GM18907 (cell line): ENCODE data around the gene PHF21A.
A peak's percentile ranks its signal among the peaks of the same experiment; 100 is the strongest.

Source experiments
- ATAC-seq: cut with Tn5 transposase; IDR thresholded peaks from one replicate; pipeline ENCODE4 v1.9.1; 2021; ENCODE audit warnings: mild to moderate bottlenecking, moderate library complexity; ENCODE audit not compliant: unreplicated experiment

PHF21A gene

GRCh38 chr11:45887587-45887986 is 233.7 kb downstream of the PHF21A start:
- ATAC-seq = no peak

GRCh38 chr11:45886816-45887520 is 234.3 kb downstream of the PHF21A start:
- ATAC-seq = no peak

GRCh38 chr11:45885921-45886721 is 235.1 kb downstream of the PHF21A start:
- ATAC-seq = no peak

GRCh38 chr11:45885274-45885920 is 235.9 kb downstream of the PHF21A start, which contains the start of gene MAPK8IP1:
TSS of gene MAPK8IP1 (plus strand) at chr11:45885651. CDS start at chr11:45885821, 170 bp downstream.
- ATAC-seq = peak; percentile 59

DNA sequence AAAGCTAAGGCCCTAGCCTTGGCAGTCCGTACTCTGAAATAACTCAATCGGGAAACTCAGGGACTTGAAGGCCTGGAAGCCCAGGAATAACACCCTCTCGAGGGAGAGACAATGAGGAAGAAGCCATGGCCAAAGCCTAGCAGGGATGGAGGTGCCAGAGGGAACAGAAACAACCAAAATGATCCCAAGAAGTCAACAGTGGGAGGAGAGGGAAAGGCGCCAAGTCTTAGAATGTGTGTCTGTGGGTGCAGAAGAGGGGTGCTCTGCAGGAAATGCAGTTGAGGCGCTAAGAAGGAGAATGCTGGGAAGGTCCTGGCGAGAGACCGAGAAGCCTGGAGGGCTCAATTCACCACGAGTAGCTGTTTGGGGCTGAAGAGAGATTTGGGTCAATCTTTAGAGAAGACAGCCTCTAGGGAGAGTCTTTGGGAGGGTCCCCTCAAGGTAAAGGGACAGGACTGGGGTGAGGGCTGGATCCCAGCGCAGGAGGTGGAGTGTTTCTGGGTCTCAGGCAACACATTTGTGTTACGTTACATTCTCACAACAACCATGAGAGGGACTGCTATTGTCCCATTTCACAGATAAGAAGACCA is 236.6 kb downstream of the PHF21A start:
- no peak for ATAC-seq
